ENCODE data around the gene RPSA. TPM values are rescaled to one million over a fixed set of nuclear protein-coding genes. Genes with fewer than 3 reads are reported as not detected.

Gene RPSA
- total and polyA plus RNA-seq, 4 donors: 479 to 1,557 (median 952) TPM

- 75 to 79% methylated on average over 9 of the region's 9 CpGs for WGBS, 2 donors
- Histone ChIP-seq H3K4me1 (ENCODE audit: control insufficient read depth in 1 of 2, insufficient read depth in 2 of 2, low read length in 2 of 2) (peaks cover 0 to 3% of the 10 kb centered on the region in 2 donors), H3K9me3 (ENCODE audit: control insufficient read depth, low read length) (no peaks in the 10 kb centered on the region), H3K27me3 (ENCODE audit: control insufficient read depth in 1 of 2, insufficient read depth in 2 of 2, low read length in 1 of 2) (no peaks in the 10 kb centered on the region), H3K36me3 (ENCODE audit: control insufficient read depth in 1 of 2, insufficient read depth in 2 of 2, low read length in 1 of 2) (peaks cover 0 to 3% of the 10 kb centered on the region in 2 donors), H3K4me3 (ENCODE audit: low read length in 2 of 2) (no peak overlapping the region), H3K27ac (ENCODE audit: low read depth in 1 of 2, low read length in 2 of 2) (no peak overlapping the region)
- intact Hi-C loops (cut with DNase I): loop anchor here (2.0 to 10.0 kb wide), 3 partner anchors 21 to 281 kb away; partner anchors contain the start of genes GORASP1 (in 1 of the 2), RPSA (in 1 of the 2) and TTC21A (in 1 of the 2)
- DNase-seq (no peak), ATAC-seq (ENCODE audit: low FRiP score) (no peak)
These were observed 20.9 kb upstream of the RPSA start for GRCh38 chr3:39385456-39386090.

GRCh38 chr3:39386318-39386717 lies 20.2 kb upstream of the RPSA start:
- intact Hi-C loops (cut with DNase I): loop anchor here in 1 of 2 donors (10.0 kb wide), 2 partner anchors 202 to 282 kb away; partner anchors contain the start of genes GORASP1 and TTC21A

GRCh38 chr3:39387411-39387975 lies 19.0 kb upstream of the RPSA start:
- ATAC-seq (ENCODE audit: low FRiP score): no peak
- no peak overlapping the region for H3K27ac ChIP-seq (ENCODE audit: low read depth in 1 of 2, low read length in 2 of 2)
- H3K4me1 ChIP-seq (ENCODE audit: control insufficient read depth in 1 of 2, insufficient read depth in 2 of 2, low read length in 2 of 2): peaks cover 0 to 3% of the 10 kb centered on the region in 2 donors
- intact Hi-C loops (cut with DNase I): loop anchor here in 1 of 2 donors (10.0 kb wide), 2 partner anchors 203 to 283 kb away; partner anchors contain the start of genes GORASP1 and TTC21A
- H3K27me3 ChIP-seq (ENCODE audit: control insufficient read depth in 1 of 2, insufficient read depth in 2 of 2, low read length in 1 of 2): no peaks in the 10 kb centered on the region
- no peak overlapping the region for H3K4me3 ChIP-seq (ENCODE audit: low read length in 2 of 2)
- WGBS, 2 donors: 74 to 80% methylated on average over 1 of the region's 1 CpG
- DNase-seq: no peak
- no peaks in the 10 kb centered on the region for H3K9me3 ChIP-seq (ENCODE audit: control insufficient read depth, low read length)
- peaks cover 4 to 13% of the 10 kb centered on the region in 2 donors for H3K36me3 ChIP-seq (ENCODE audit: control insufficient read depth in 1 of 2, insufficient read depth in 2 of 2, low read length in 1 of 2)

More at GRCh38 chr3:39386318-39386717, 20.2 kb upstream of the RPSA start:
- Histone ChIP-seq H3K9me3 (ENCODE audit: control insufficient read depth, low read length) (no peaks in the 10 kb centered on the region), H3K27me3 (ENCODE audit: control insufficient read depth in 1 of 2, insufficient read depth in 2 of 2, low read length in 1 of 2) (no peaks in the 10 kb centered on the region), H3K27ac (ENCODE audit: low read depth in 1 of 2, low read length in 2 of 2) (no peak overlapping the region), H3K4me3 (ENCODE audit: low read length in 2 of 2) (no peak overlapping the region), H3K4me1 (ENCODE audit: control insufficient read depth in 1 of 2, insufficient read depth in 2 of 2, low read length in 2 of 2) (peaks cover 0 to 3% of the 10 kb centered on the region in 2 donors), H3K36me3 (ENCODE audit: control insufficient read depth in 1 of 2, insufficient read depth in 2 of 2, low read length in 1 of 2) (peaks cover under 1 to 4% of the 10 kb centered on the region in 2 donors)
- WGBS, 2 donors: 73 to 76% methylated on average over 5 of the region's 5 CpGs
- ATAC-seq (ENCODE audit: low FRiP score): no peak
- DNase-seq: no peak

- Histone ChIP-seq H3K4me3 (ENCODE audit: low read length in 2 of 2) (no peak overlapping the region), H3K9me3 (ENCODE audit: control insufficient read depth, low read length) (no peaks in the 10 kb centered on the region), H3K36me3 (ENCODE audit: control insufficient read depth in 1 of 2, insufficient read depth in 2 of 2, low read length in 1 of 2) (peaks cover 7 to 13% of the 10 kb centered on the region in 2 donors), H3K4me1 (ENCODE audit: control insufficient read depth in 1 of 2, insufficient read depth in 2 of 2, low read length in 2 of 2) (peaks cover 0 to 3% of the 10 kb centered on the region in 2 donors), H3K27ac (ENCODE audit: low read depth in 1 of 2, low read length in 2 of 2) (no peak overlapping the region), H3K27me3 (ENCODE audit: control insufficient read depth in 1 of 2, insufficient read depth in 2 of 2, low read length in 1 of 2) (no peaks in the 10 kb centered on the region)
- intact Hi-C loops (cut with DNase I): loop anchor here in 1 of 2 donors (10.0 kb wide), 2 partner anchors 203 to 283 kb away; partner anchors contain the start of genes GORASP1 and TTC21A
- DNase-seq: no peak
- 83 to 88% methylated on average over 2 of the region's 2 CpGs for WGBS, 2 donors
- ATAC-seq (ENCODE audit: low FRiP score): no peak
These were observed 18.4 kb upstream of the RPSA start for GRCh38 chr3:39388153-39388552.

- no peak overlapping the region for H3K4me3 ChIP-seq (ENCODE audit: low read length in 2 of 2)
- ATAC-seq (ENCODE audit: low FRiP score) (no peak), DNase-seq (no peak)
- no peak overlapping the region for H3K27ac ChIP-seq (ENCODE audit: low read depth in 1 of 2, low read length in 2 of 2)
- peaks cover 7 to 13% of the 10 kb centered on the region in 2 donors for H3K36me3 ChIP-seq (ENCODE audit: control insufficient read depth in 1 of 2, insufficient read depth in 2 of 2, low read length in 1 of 2)
- 81 to 83% methylated on average over 2 of the region's 2 CpGs for WGBS, 2 donors
- H3K27me3 ChIP-seq (ENCODE audit: control insufficient read depth in 1 of 2, insufficient read depth in 2 of 2, low read length in 1 of 2): no peaks in the 10 kb centered on the region
- no peaks in the 10 kb centered on the region for H3K9me3 ChIP-seq (ENCODE audit: control insufficient read depth, low read length)
- H3K4me1 ChIP-seq (ENCODE audit: control insufficient read depth in 1 of 2, insufficient read depth in 2 of 2, low read length in 2 of 2): peaks cover 0 to 3% of the 10 kb centered on the region in 2 donors
- intact Hi-C loops (cut with DNase I): loop anchor here in 1 of 2 donors (10.0 kb wide), 2 partner anchors 204 to 284 kb away; partner anchors contain the start of genes GORASP1 and TTC21A
These were observed 17.7 kb upstream of the RPSA start for GRCh38 chr3:39388741-39389248.

- Histone ChIP-seq H3K4me1 (ENCODE audit: control insufficient read depth in 1 of 2, insufficient read depth in 2 of 2, low read length in 2 of 2) (peaks cover 0 to 3% of the 10 kb centered on the region in 2 donors), H3K9me3 (ENCODE audit: control insufficient read depth, low read length) (no peaks in the 10 kb centered on the region), H3K27ac (ENCODE audit: low read depth in 1 of 2, low read length in 2 of 2) (no peak overlapping the region), H3K4me3 (ENCODE audit: low read length in 2 of 2) (no peak overlapping the region), H3K27me3 (ENCODE audit: control insufficient read depth in 1 of 2, insufficient read depth in 2 of 2, low read length in 1 of 2) (no peaks in the 10 kb centered on the region), H3K36me3 (ENCODE audit: control insufficient read depth in 1 of 2, insufficient read depth in 2 of 2, low read length in 1 of 2) (peaks cover 7 to 17% of the 10 kb centered on the region in 2 donors)
- 92 to 94% methylated on average over 4 of the region's 4 CpGs for WGBS, 2 donors
- intact Hi-C loops (cut with DNase I): no loop called here
- DNase-seq (no peak), ATAC-seq (ENCODE audit: low FRiP score) (no peak)
These were observed 16.3 kb upstream of the RPSA start for GRCh38 chr3:39390181-39390580.

GRCh38 chr3:39396690-39397089 lies 9.8 kb upstream of the RPSA start:
- WGBS, 2 donors: 75 to 83% methylated on average over 3 of the region's 3 CpGs
- no peak overlapping the region for H3K27ac ChIP-seq (ENCODE audit: low read depth in 1 of 2, low read length in 2 of 2)
- no peaks in the 10 kb centered on the region for H3K27me3 ChIP-seq (ENCODE audit: control insufficient read depth in 1 of 2, insufficient read depth in 2 of 2, low read length in 1 of 2)
- ATAC-seq (ENCODE audit: low FRiP score): no peak
- no peaks in the 10 kb centered on the region for H3K4me1 ChIP-seq (ENCODE audit: control insufficient read depth in 1 of 2, insufficient read depth in 2 of 2, low read length in 2 of 2)
- H3K4me3 ChIP-seq (ENCODE audit: low read length in 2 of 2): no peak overlapping the region
- intact Hi-C loops (cut with DNase I): no loop called here
- peaks cover 8 to 12% of the 10 kb centered on the region in 2 donors for H3K36me3 ChIP-seq (ENCODE audit: control insufficient read depth in 1 of 2, insufficient read depth in 2 of 2, low read length in 1 of 2)
- DNase-seq: no peak
- H3K9me3 ChIP-seq (ENCODE audit: control insufficient read depth, low read length): no peaks in the 10 kb centered on the region

- intact Hi-C loops (cut with DNase I): no loop called here
- no peak for DNase-seq
- H3K4me3 ChIP-seq (ENCODE audit: low read length in 2 of 2): no peak overlapping the region
- no peaks in the 10 kb centered on the region for H3K9me3 ChIP-seq (ENCODE audit: control insufficient read depth, low read length)
- H3K27ac ChIP-seq (ENCODE audit: low read depth in 1 of 2, low read length in 2 of 2): no peak overlapping the region
- no peak for ATAC-seq (ENCODE audit: low FRiP score)
- no peaks in the 10 kb centered on the region for H3K27me3 ChIP-seq (ENCODE audit: control insufficient read depth in 1 of 2, insufficient read depth in 2 of 2, low read length in 1 of 2)
- WGBS, 2 donors: 88 to 94% methylated on average over 4 of the region's 4 CpGs
- H3K4me1 ChIP-seq (ENCODE audit: control insufficient read depth in 1 of 2, insufficient read depth in 2 of 2, low read length in 2 of 2): no peaks in the 10 kb centered on the region
- peaks cover 5 to 7% of the 10 kb centered on the region in 2 donors for H3K36me3 ChIP-seq (ENCODE audit: control insufficient read depth in 1 of 2, insufficient read depth in 2 of 2, low read length in 1 of 2)
These were observed 7.8 kb upstream of the RPSA start for GRCh38 chr3:39398700-39399099.

All from aorta (tissue), 5 donors.